GM19324 (cell line): Measurements from ENCODE around the gene FBXO7.

Experiments
- ATAC-seq: cut with Tn5 transposase; IDR thresholded peaks from one replicate; pipeline ENCODE4 v1.9.1; 2021; ENCODE audit warnings: mild to moderate bottlenecking, moderate library complexity; ENCODE audit not compliant: unreplicated experiment, low FRiP score

Gene FBXO7

GRCh38 chr22:32487461-32487860, 12.8 kb downstream of the FBXO7 start:
- no peak for ATAC-seq

DNA sequence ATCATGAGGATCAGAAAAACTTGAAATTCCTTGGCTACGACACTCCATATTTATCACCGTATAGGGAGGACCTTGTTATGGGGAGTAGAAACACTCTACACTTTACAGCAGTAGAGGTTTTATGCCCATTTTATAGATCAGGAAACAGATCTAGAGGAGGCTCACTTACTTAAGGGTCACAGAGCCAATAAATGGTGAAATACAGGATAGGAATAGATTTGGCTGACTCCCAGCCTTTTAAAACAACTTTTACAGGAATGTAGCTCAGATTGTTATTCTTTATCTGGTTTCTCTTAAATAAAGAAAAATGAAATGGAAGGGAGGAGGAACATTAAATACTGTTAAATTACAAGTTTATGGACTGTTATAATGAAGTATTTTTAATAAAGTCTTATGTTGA, 14.8 kb downstream of the FBXO7 start:
- ATAC-seq, result no peak

- no peak for ATAC-seq
These were observed 15.7 kb downstream of the FBXO7 start for GRCh38 chr22:32490279-32490678.

- no peak for ATAC-seq
These were observed 17.5 kb downstream of the FBXO7 start for GRCh38 chr22:32492111-32492510.

DNA sequence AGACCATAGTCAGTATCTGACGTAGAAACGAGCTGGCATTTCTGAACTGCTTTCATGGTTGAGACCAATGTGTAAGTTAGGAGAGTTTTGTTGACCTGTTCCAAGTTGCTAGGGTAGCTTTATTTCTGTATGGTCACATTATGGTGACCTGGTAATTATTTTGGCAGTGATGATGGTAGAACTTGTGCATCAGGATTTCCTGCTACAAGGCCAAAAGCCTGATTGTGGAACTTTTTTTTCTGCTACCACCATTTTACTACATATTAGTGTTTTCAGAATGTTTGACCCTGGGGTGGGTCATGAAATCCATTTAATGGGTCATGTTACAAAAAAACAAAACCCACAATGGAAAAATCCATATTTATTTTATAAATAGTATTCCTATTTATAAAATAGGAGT, 18.9 kb downstream of the FBXO7 start:
- ATAC-seq, result no peak

GRCh38 chr22:32494971-32495370, 20.4 kb downstream of the FBXO7 start:
- no peak for ATAC-seq

DNA sequence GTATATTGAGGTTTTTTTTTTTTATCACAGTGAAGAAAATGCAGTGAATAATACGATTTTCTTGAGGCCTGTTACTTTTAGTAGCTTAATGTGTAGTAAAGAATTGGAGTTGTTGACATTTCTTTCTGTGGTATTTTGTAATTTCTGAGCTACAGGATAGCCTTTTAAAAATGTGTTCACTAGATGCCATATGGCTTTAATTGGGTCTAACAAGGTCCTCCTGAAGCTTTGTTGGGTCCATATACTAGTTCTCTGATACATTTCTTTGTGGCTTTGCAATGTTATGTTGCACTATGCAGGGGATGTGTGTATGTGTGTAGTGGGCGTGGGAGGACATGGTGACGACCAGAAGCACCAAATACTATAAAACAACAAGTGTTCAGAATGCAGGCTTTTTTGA, 25.1 kb downstream of the FBXO7 start:
- no peak for ATAC-seq

GRCh38 chr22:32501836-32502752, 27.5 kb downstream of the FBXO7 start:
- no peak for ATAC-seq

GRCh38 chr22:32509045-32509444, 34.4 kb downstream of the FBXO7 start:
- ATAC-seq, result no peak

GRCh38 chr22:32511274-32511673, 36.7 kb downstream of the FBXO7 start:
- ATAC-seq, result no peak

DNA sequence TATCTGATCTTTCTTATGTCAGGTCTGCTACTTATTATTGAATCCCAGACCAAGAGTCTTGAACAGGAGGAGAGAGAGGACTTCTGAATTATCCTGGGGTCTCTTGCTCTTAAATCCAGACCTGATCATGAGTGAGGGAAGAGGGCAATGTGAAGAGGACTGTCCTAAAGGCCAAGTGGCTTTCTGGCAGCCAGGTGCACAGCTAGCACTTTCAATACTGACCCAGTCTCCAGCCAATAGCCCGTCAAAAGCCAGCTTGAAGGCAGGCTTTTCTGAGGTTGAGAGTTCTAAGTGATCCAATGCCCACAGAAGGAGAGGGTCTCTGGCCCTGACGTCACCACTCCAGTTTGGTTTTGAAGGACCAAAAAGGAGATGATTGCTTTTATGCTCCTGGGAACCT, 37.2 kb downstream of the FBXO7 start:
- ATAC-seq, result no peak

- ATAC-seq, result no peak
These were observed 37.8 kb downstream of the FBXO7 start for GRCh38 chr22:32512267-32512982.

- ATAC-seq, result no peak
These were observed 40.5 kb downstream of the FBXO7 start for GRCh38 chr22:32515084-32515483.

DNA sequence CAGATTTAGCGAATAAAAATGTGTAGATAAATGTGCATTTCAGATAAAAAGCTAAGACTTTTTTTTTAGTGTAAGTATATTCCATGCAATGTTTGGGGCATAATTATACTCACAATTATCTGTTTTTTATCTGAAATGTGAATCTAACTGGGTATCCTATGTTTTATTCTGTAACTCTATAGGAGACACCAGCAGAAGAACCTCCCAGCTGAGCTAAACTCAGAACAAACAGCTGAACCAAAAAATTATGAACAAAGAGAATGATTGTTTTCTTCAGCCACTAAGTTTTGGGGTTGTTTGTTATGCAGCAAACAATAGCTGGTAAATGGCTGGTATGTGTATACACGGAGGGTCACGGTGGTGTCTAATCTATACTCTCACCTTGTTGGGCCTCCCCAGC, 42.9 kb downstream of the FBXO7 start:
- ATAC-seq, result no peak

- ATAC-seq, result no peak
These were observed 43.3 kb downstream of the FBXO7 start for GRCh38 chr22:32517921-32518320.

GRCh38 chr22:32518381-32518780, 43.8 kb downstream of the FBXO7 start:
- ATAC-seq, result no peak

DNA sequence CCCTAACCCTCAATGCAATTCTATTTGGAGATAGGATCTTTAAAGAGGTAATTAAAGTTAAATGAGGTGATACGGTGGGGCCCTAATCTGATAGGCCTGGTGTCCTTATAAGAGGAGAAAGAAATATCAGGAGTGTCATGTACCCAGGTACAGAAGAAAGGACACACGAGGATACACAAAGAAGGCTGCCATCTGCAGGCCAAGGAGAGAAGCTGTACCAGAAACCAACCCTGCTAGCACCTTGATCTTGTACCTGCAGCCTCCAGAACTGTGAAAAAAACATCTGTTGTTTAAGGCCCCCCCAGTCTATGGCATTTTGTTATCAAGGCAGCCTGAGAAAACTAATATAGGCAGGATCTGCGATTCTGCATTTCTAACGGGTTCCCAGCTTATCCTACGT, 44.2 kb downstream of the FBXO7 start:
- no peak for ATAC-seq

- ATAC-seq, result no peak
These were observed 46.0 kb downstream of the FBXO7 start for GRCh38 chr22:32520612-32521011.

DNA sequence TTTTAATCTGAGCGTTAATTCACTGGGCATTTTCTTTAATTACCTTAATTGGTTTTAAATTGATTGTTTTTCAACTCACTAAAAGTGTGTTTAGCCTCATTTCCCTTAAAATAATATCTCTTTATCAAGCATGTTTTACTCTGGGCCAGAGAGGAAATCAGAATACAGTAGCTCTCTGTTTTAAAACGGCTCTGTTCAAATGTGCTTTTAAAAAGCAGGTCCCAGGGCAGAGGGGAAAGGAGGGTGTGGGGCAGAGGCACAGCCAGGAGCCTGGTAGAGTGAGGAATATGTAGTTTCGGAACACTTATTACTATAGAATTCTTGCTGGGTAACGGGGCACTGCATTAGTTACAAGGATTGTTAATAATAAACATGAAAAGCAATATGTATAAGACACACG, 47.6 kb downstream of the FBXO7 start:
- ATAC-seq, result no peak

DNA sequence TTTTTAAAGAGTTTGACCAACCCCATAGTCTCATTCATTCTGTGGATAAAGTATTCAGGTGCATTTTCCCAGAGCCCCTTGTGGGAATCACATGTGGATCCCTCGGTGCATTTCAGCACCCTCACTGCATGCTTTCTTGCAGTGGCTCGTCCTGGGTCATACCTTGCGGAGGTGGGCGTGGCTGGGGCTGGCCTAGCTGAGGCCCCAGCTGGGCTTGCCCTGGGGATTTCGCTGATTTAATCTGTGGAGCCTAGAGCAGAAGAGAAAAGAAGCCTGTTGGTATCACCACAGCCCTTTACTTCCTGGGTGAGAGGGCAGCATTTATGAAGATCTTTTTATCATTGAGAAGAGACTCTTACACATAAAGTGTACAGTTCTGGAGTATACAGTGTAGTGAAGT, 53.1 kb downstream of the FBXO7 start:
- ATAC-seq, result no peak

DNA sequence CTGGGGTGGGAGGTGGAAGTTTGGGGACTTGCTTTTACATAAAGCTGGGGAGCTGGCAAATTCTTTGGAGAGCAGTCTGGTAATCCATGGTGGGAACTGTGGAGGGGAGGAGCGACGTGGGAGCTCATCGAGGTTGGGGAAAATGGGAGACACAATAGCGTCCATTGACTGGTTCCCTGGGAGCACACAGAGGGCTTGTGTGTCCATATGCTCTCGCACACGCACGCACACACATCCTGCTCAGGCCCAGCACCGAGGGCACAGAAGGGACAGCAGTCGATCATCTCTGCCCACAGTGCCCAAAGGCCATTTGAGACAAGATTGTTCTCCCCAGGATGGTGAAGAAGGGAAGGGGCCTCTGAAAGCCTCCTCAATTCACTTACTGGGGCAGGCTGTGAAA, 53.7 kb downstream of the FBXO7 start:
- no peak for ATAC-seq
